Endothelial cell of umbilical vein (primary cell): ENCODE data around the gene TMEM97. TPM values are rescaled to one million over a fixed set of nuclear protein-coding genes. Genes with fewer than 3 reads are reported as not detected.

ENCODE experiments used
- BruUV-seq: library from RNA; stranded (reverse); fragments of 400-500 nt; replicated peaks from 2 replicates; lab custom pipeline; 2021; lab: Mats Ljungman, UMichigan
- CTCF ChIA-PET: fragments of 300-600, 350-600 bp; sonication (Branson Sonifier 250); formaldehyde crosslinking; loops from one replicate; lab custom pipeline; 2021; ENCODE audit warnings: antibody characterized with exemption, inconsistent platforms; lab: Charles Lee
- POLR2A ChIA-PET: fragments of 300-600, 350-600 bp; sonication (Branson Sonifier 250); formaldehyde crosslinking; loops from one replicate; lab custom pipeline; 2021; ENCODE audit warnings: antibody characterized with exemption, inconsistent platforms; lab: Charles Lee
- DNase-seq: peaks from one replicate; pipeline ENCODE4 v3.0.0-alpha.2; 2011; ENCODE audit warnings: low read depth, low spot score
- FAIRE-seq: peaks from 2 replicates; lab custom pipeline; 2011; peaks lifted over from hg19 to GRCh38; lab: Jason Lieb, UNC
- H2AFZ ChIP-seq: 2 replicates; pipeline ENCODE4 v1.6.0; 2012; ENCODE audit warnings: low read depth, low read length, control low read depth, inconsistent platforms
- H3K27ac ChIP-seq: 2 replicates; pipeline ENCODE4 v1.5.1; 2011; ENCODE audit warnings: low read depth, mild to moderate bottlenecking, control low read depth, low read length, moderate library complexity; ENCODE audit not compliant: insufficient read depth
- H3K27me3 ChIP-seq, 2 experiments: 2 replicates each; pipeline versions ENCODE4 v1.6.0 to v1.6.1; 2011; ENCODE audit warnings: low read length in 2 of 2, mixed read lengths in 1 of 2; ENCODE audit not compliant: control insufficient read depth in 2 of 2, insufficient read depth in 2 of 2
- H3K36me3 ChIP-seq, 2 experiments: 2 replicates in 1 of 2; 3 replicates in 1 of 2; pipeline ENCODE4 v1.5.1; 2011; ENCODE audit warnings: low read length in 2 of 2, mild to moderate bottlenecking in 1 of 2, moderate library complexity in 1 of 2; ENCODE audit not compliant: control insufficient read depth in 2 of 2, insufficient read depth in 2 of 2; ENCODE audit errors: extremely low read depth in 1 of 2
- H3K4me1 ChIP-seq: 3 replicates; pipeline ENCODE4 v1.5.1; 2011; ENCODE audit warnings: mild to moderate bottlenecking, low read length; ENCODE audit not compliant: control insufficient read depth, insufficient read depth; ENCODE audit errors: extremely low read depth
- H3K4me2 ChIP-seq: 2 replicates; pipeline ENCODE4 v1.6.1; 2011; ENCODE audit warnings: low read length, control low read depth, mixed read lengths; ENCODE audit not compliant: insufficient read depth
- H3K4me3 ChIP-seq, 3 experiments: fragments of 200-600 bp in 1 of 3; sonication (generic), shearing (Covaris generic) in 1 of 3; replicated peaks in 1 of 3; 2 replicates each; pipeline ENCODE4 v1.5.1; 2011 to 2016; ENCODE audit warnings: control low read depth in 3 of 3, low read length in 3 of 3, mild to moderate bottlenecking in 2 of 3, inconsistent platforms in 1 of 3, low read depth in 1 of 3, moderate library complexity in 1 of 3; ENCODE audit not compliant: insufficient read depth in 1 of 3
- H3K79me2 ChIP-seq: 2 replicates; pipeline ENCODE4 v1.6.0; 2012; ENCODE audit warnings: low read length, inconsistent platforms; ENCODE audit not compliant: control insufficient read depth, insufficient read depth
- H3K9ac ChIP-seq: replicated peaks from 2 replicates; pipeline ENCODE3; 2011; ENCODE audit warnings: low read length, control low read depth; ENCODE audit not compliant: insufficient read depth; ENCODE audit errors: extremely low read depth
- H3K9me1 ChIP-seq: replicated peaks from 3 replicates; pipeline ENCODE4 v1.6.0; 2011; ENCODE audit warnings: mild to moderate bottlenecking, low read length; ENCODE audit not compliant: control insufficient read depth, insufficient read depth; ENCODE audit errors: extremely low read depth
- H3K9me3 ChIP-seq: replicated peaks from 2 replicates; pipeline ENCODE4 v1.5.1; 2012; ENCODE audit warnings: low read length, inconsistent platforms; ENCODE audit not compliant: control insufficient read depth, insufficient read depth
- H4K20me1 ChIP-seq: replicated peaks from 2 replicates; pipeline ENCODE3; 2011; ENCODE audit warnings: mild to moderate bottlenecking, low read length; ENCODE audit not compliant: control insufficient read depth, insufficient read depth; ENCODE audit errors: extremely low read depth
- EZH2 ChIP-seq: IDR thresholded peaks from 2 replicates; pipeline ENCODE4 v1.6.1; 2012; ENCODE audit warnings: borderline replicate concordance, low read depth, mild to moderate bottlenecking, moderate library complexity, low read length, inconsistent platforms; ENCODE audit not compliant: severe bottlenecking
- FOS ChIP-seq: IDR thresholded peaks from 2 replicates; pipeline ENCODE4 v1.6.1; 2011; ENCODE audit warnings: mild to moderate bottlenecking, low read length, moderate library complexity, borderline replicate concordance; ENCODE audit not compliant: insufficient read depth
- GATA2 ChIP-seq: IDR thresholded peaks from 2 replicates; pipeline ENCODE4 v1.7.0; 2011; ENCODE audit warnings: low read depth, mild to moderate bottlenecking, moderate library complexity, mixed read lengths, low read length; ENCODE audit not compliant: insufficient read length, insufficient read depth
- JUN ChIP-seq: IDR thresholded peaks from 2 replicates; pipeline ENCODE4 v1.6.1; 2011; ENCODE audit warnings: borderline replicate concordance, low read depth; ENCODE audit not compliant: insufficient read length, insufficient read depth
- MYC ChIP-seq: IDR thresholded peaks from one replicate; pipeline ENCODE4 v1.6.1; 2011; ENCODE audit warnings: mild to moderate bottlenecking, low read depth, low read length
- POLR2A ChIP-seq: IDR thresholded peaks from 2 replicates; pipeline ENCODE4 v1.6.1; 2012; ENCODE audit warnings: low read depth, mild to moderate bottlenecking, control low read depth, low read length
- dilution Hi-C: fragments of 300-500 bp; cut with MboI; formaldehyde crosslinking; loops from one replicate; pipeline ENCODE4 v1.15.0; 2019; ENCODE audit warnings: low sequenced_read_pairs; ENCODE audit not compliant: extremely low pct_ligation_motif_present
- intact Hi-C: fragments of 100-400 bp; cut with micrococcal nuclease; formaldehyde crosslinking; loops from one replicate; pipeline ENCODE4 v1.10.0; 2022
- polyA plus RNA-seq, 4 experiments: library from polyadenylated mRNA; depleted of rRNA in 3 of 4; stranded (reverse) in 3 of 4; unstranded in 1 of 4; fragments of >200 nt; gene quantifications; 2 replicates each; pipeline versions ENCODE4 v1.2.1 to v1.2.3, GENCODE V29; 2011 to 2012; ENCODE audit warnings: missing spikeins in 1 of 4
- total RNA-seq: library from RNA; stranded (reverse); gene quantifications from 2 replicates; pipeline ENCODE4 v1.2.3, GENCODE V29; 2021
- TF ChIP-seq, protein P1 (sequence below): IDR thresholded peaks from 2 replicates; pipeline ENCODE4 v1.6.1; 2011; ENCODE audit not compliant: insufficient read depth, insufficient read length
- TF ChIP-seq, protein P2 (sequence below), 2 donors: IDR thresholded peaks; 1 replicate in 1 of 2; 2 replicates in 1 of 2; pipeline ENCODE4 v1.5.1; 2011; ENCODE audit warnings: low read length in 2 of 2, mild to moderate bottlenecking in 2 of 2, moderate library complexity in 2 of 2, control low read depth in 1 of 2, inconsistent platforms in 1 of 2, low read depth in 1 of 2; ENCODE audit not compliant: insufficient read depth in 1 of 2; ENCODE audit errors: extremely low read depth in 1 of 2

TMEM97 gene
- total and polyA plus RNA-seq, 2 donors (not counting 3 experiments of a cell fraction or from before 2014, with no cell fraction given) = 27.0 to 43.5 TPM

DNA sequence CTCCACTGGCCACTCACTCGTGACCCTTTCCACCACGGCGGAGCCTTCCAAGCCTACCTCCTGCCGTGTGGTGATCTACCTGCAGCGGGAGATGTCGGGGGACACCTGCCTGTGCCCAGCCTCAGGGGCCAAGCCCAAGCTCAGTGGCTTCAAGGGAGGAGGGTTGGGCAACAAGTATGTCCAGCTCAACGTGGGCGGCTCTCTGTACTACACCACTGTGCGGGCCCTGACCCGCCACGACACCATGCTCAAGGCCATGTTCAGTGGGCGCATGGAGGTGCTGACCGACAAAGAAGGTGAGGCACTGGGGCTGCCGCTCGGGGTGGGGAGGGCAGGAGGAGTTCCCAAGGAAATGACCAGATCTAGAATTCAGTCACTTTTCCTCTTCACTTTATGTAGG lies 20.4 kb downstream of the TMEM97 start:
- H3K4me3 ChIP-seq = no peak overlapping the region
- no peak overlapping the region for H3K4me2 ChIP-seq
- dilution Hi-C loops (no loop called here), intact Hi-C loops (loop anchor here (5.0 kb wide), 1 partner anchor 297 kb away; the partner anchor contains the start of gene NLK)
- peaks cover 41% of the 10 kb centered on the region for H3K79me2 ChIP-seq
- H3K4me1 ChIP-seq = peaks cover 32% of the 10 kb centered on the region
- H3K36me3 ChIP-seq = peaks cover 16 to 45% of the 10 kb centered on the region in 2 experiments
- peak overlapping the region; percentile 86 for H3K27ac ChIP-seq
- CTCF ChIA-PET = interaction anchor here (2.6 kb wide), 2 partner anchors 7 to 77 kb away, joined by 10 to 18 read pairs; no protein-coding TSS in a partner anchor
- no peaks in the 10 kb centered on the region for H3K9me3 ChIP-seq
- H4K20me1 ChIP-seq = no peaks in the 10 kb centered on the region
- POLR2A ChIA-PET = no interaction called here
- no peak overlapping the region for H2AFZ ChIP-seq
- BruUV-seq = no TSS peak
- DNase-seq (no peak), FAIRE-seq (no peak)
- no peaks in the 10 kb centered on the region for H3K27me3 ChIP-seq
- H3K9me1 ChIP-seq = no peaks in the 10 kb centered on the region
- H3K9ac ChIP-seq = no peak overlapping the region
- TF ChIP-seq, protein P1, sequence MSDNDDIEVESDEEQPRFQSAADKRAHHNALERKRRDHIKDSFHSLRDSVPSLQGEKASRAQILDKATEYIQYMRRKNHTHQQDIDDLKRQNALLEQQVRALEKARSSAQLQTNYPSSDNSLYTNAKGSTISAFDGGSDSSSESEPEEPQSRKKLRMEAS = no peak
- TF ChIP-seq, protein P2, sequence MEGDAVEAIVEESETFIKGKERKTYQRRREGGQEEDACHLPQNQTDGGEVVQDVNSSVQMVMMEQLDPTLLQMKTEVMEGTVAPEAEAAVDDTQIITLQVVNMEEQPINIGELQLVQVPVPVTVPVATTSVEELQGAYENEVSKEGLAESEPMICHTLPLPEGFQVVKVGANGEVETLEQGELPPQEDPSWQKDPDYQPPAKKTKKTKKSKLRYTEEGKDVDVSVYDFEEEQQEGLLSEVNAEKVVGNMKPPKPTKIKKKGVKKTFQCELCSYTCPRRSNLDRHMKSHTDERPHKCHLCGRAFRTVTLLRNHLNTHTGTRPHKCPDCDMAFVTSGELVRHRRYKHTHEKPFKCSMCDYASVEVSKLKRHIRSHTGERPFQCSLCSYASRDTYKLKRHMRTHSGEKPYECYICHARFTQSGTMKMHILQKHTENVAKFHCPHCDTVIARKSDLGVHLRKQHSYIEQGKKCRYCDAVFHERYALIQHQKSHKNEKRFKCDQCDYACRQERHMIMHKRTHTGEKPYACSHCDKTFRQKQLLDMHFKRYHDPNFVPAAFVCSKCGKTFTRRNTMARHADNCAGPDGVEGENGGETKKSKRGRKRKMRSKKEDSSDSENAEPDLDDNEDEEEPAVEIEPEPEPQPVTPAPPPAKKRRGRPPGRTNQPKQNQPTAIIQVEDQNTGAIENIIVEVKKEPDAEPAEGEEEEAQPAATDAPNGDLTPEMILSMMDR (IDR thresholded peaks at IDR 0.05; ENCODE audit: extremely low read depth in 1 of 2, insufficient read depth in 1 of 2, low read depth in 1 of 2, low read length in 2 of 2) = no peak
- TF ChIP-seq JUN = no peak
- no peak for TF ChIP-seq FOS
- no peak for TF ChIP-seq POLR2A

DNA sequence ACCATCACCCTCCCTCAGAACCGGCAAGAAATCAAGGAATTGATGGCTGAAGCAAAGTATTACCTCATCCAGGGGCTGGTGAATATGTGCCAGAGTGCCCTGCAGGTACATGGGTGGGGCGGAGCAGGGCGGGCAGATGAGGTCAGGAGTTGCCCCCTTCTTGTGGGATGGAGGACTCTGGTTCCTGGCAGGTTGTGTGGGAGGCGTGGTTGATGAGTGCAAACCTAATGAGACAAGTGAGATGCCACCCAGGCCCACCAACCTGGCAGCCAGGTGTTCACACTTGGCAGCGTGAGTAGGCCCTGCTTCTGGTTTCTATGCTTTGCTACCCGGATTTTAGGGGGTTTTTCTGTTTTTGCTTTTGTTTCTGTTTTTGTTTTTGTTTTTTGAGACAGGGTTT lies 21.4 kb downstream of the TMEM97 start:
- peaks cover 38% of the 10 kb centered on the region for H3K79me2 ChIP-seq
- peaks cover 20 to 48% of the 10 kb centered on the region in 2 experiments for H3K36me3 ChIP-seq
- H4K20me1 ChIP-seq = no peaks in the 10 kb centered on the region

More for the DNA sequence above, 21.4 kb downstream of the TMEM97 start:
- dilution Hi-C loops = no loop called here
- H3K4me1 ChIP-seq = peaks cover 33% of the 10 kb centered on the region
- DNase-seq (no peak), FAIRE-seq (peak; percentile 24)
- TF ChIP-seq EZH2 = no peak
- no peak for TF ChIP-seq POLR2A
- TF ChIP-seq GATA2 = no peak
- TF ChIP-seq, protein P2 (IDR thresholded peaks at IDR 0.05; ENCODE audit: extremely low read depth in 1 of 2, insufficient read depth in 1 of 2, low read depth in 1 of 2, low read length in 2 of 2) = no peak
- no peak for TF ChIP-seq JUN
- no peak for TF ChIP-seq MYC
- ChIA-PET POLR2A (no interaction called here), CTCF (no interaction called here)
- H3K4me3 ChIP-seq = no peak overlapping the region
- no peaks in the 10 kb centered on the region for H3K9me3 ChIP-seq
- H2AFZ ChIP-seq = no peak overlapping the region
- no peaks in the 10 kb centered on the region for H3K27me3 ChIP-seq
- H3K9me1 ChIP-seq = no peaks in the 10 kb centered on the region
- intact Hi-C loops = no loop called here
- H3K27ac ChIP-seq = no peak overlapping the region
- no TSS peak for BruUV-seq
- H3K9ac ChIP-seq = no peak overlapping the region
- no peak overlapping the region for H3K4me2 ChIP-seq
